GM19240 (cell line): ENCODE results near the gene SLC6A20.

Experiments used
- DNase-seq: peaks from one replicate; pipeline ENCODE4 v3.0.0; 2011; ENCODE audit warnings: low spot score; ENCODE audit not compliant: insufficient read length

The SLC6A20 gene

DNA sequence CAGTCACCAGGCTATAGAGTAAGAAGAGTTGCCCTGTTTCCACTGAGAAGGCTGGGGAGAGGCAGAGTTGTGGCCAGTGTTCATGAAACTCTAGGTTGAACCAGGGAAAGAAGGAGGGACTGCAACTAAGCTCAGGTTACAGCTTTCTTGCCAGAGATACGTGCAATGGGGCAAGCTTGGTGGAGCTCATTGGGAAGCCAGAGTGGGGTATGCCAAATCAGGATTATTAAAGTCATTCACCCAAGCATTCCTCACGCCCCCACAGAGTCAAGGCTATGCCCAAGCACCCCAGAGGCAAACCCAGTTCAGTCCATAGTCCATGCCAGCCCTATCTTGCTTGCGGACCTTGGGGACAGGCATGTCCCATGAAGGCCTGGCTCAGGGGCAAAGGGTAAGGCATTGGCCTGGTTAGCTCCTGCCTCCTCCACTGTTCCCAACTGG is 17.6 kb downstream of the SLC6A20 start:
- no peak for DNase-seq

DNA sequence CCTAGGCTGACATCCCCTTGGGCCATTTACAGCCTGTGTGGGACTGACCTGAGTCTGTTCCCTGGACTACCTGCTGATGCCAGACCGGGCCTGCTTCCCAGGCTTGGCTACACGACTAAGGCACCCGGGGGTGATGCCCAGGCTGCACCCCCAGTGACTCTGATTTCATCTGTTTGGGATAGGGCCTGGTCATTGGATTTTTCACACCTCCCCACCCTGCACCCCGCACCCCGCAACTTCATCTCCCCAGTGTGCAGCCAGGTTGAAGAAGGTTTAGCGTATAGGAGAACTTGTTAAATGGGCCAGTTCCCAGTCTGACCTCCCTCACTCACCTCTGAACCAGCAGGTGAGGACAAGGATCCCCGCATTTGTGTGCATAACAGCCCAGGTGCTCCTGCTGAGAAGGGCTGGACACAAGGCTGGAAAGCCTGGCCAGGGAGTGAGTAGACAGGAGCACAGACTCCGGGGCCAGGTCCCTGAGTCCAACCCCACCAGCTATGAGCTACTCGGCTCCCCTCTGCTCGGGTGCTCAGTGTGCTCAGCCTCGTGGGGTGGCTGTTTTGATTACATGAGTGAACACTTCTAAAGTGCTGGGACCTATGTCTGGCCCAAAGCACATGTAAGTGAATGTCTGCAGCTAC is 18.5 kb downstream of the SLC6A20 start:
- DNase-seq, result no peak

DNA sequence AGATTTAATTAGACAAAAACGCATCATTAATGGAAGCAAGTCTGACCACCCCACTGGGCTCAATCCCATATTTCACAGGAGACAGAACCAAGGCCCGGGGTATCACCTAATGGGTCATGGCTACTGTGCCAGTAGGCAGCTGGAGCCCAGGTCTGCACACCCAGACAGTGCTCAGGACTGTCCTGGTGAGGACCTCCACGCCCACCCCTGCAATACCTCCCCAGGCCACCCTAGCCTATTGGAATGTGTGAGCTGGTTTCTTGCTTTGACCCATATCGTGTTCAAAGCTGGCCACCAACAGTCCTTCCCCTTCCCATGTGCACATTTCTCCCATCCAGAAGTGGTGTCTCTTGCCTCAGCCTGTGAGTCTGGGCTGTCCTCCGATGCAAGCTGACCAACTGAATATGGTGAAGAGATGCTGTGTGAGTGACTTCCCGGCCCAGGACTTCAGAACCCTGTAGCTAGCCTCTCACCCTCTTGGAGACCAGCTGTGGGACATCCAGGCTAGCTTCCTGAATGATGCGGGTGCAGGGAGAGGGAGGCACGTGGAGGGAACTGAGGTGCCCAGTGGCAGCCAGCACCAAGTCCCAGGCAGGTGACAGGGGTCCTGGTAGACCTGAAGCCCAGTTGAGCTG is 19.1 kb downstream of the SLC6A20 start:
- DNase-seq, result no peak

DNA sequence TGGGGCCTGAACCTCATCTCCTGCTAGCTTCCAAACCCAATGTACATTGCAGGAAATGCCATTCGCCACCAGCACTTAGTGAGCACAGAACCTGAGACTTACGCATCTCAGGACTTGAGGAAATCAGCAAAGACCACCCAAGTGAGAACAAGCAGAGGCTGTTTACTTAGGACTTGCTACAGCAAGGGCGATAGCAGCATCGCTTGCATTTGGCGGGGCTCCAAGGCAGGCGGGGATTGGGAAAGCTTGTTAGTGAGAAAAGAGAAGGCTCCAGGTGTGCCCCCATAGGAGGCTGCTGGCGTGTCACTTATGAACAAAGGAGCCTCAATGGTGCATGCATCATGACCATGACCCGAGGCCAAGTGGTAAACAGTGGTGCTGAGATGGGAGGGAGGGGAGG is 19.7 kb downstream of the SLC6A20 start:
- no peak for DNase-seq

DNA sequence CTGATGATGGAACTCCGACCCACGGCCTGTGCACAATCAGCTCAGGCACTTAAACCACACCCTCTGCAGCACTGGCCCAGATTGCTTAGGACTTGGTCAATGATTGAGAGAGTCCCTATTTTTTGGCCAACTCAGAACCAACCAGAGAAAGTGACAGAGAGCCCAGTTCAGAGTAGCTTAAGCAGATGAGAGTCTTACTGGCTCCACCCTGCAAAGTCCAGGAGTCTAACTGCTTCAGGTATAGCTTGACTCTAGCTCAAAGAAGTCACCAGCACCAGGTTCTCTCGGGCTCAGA is 20.1 kb downstream of the SLC6A20 start:
- no peak for DNase-seq

DNA sequence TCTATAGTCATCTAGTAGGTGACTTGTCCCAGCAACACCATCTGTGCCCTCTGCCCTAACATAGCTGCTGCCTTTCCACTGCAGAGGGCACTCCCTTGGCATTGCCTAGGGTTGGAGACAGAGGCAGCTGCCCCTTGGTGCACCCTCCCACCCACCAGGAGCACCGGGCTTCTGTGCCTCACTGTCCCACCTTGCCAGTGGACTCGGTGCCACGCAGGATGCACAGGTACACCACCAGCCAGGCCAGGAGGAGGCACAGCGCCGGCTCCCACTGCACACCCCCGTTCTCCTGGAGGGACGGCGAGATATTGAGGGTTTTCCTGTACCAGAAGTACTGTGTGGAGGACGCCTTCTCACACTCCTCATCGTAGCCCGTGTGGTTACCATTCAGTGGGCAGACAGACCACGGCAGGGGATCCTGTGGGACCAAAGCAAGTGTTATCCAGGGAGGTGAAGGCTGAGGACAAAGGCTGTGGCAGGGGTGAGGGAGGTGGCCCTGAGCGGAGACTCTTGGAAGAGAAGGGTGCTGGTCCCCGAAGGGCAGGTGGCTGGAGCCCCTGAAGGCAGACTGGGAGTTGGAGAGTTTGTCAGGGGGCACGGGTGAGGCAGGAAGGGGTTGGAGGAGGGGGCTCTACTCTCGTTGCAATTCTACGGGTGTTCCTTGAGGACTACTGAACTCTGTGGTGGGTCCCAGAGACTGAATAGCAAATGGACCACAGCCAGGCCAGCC is 20.6 kb downstream of the SLC6A20 start:
- no peak for DNase-seq

DNA sequence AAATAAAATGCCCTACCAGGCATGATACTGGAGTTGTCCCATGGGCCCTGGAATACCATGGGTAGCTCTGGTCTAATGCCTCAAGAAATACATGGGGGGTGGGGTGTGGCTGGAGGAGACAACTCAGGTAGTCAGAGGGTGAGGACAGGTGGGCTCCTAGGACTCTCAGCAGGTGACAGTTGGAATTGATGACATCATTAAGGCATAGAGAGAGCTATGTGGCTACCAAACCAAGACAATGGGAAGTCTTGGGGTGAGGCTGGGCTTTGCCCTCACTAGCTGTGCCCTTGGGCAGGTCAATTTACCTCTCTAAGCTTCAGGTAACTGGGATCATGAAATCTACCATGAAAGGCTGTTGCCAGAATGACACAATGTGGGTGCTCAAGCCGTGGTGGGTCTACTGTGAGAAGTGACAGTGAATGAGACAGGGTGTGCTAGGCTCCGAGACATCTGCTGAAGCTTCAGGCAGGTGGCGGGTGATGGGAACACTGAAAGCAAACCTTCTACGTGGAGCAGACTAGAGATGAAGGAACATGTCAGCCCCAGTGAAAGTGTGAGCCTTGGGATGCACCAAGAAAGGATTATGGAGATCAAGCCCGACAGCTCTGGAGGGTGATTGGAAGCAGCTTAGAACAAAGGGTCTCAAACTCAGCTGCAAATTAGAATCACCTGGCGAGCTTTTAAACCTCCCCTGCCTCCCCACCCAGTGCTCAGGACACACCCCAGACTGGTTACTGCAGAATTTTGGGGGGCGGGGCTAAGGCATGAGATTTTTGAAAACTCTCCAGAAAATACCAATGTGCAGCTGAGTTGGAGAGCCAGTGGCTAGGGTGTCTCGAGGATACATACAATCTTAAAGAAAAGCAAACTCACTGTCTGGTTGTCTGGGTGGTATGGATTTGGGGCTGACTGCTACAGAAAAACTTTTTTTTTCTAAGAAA is 21.5 kb downstream of the SLC6A20 start:
- no peak for DNase-seq

DNA sequence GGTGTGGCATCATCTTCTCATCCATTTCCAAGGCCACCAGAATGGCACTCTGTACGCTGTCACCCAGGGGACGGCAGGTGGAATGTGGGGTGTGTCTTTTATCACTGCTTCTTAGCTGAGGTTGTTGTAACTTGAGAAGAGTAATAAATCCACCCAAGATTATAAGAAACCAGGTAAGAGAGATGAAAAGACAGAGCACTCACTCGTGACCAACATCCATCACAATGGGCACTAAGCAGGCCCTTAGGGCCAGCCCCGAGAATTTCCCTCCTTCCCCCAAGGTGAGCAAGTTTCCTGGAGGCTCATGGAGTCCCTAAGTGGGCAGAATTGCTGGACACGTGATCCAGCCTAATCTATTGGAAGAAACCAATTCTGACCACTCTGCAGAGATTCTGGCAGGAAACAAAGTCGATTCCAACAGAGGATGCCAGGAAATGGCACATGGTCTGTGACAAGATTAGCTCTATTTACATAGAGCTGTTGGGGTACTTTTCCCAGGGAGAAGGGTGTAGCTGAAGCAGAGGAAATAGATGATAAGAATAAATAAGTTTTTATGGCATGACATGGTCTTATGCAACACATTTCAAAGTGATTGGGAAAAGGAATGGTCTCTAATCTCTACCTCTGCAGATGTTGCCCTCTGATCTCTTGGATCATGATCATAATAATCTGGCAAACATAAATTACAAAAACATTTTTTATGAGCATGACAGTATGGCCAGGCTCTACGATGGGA is 22.5 kb downstream of the SLC6A20 start:
- DNase-seq, result no peak

DNA sequence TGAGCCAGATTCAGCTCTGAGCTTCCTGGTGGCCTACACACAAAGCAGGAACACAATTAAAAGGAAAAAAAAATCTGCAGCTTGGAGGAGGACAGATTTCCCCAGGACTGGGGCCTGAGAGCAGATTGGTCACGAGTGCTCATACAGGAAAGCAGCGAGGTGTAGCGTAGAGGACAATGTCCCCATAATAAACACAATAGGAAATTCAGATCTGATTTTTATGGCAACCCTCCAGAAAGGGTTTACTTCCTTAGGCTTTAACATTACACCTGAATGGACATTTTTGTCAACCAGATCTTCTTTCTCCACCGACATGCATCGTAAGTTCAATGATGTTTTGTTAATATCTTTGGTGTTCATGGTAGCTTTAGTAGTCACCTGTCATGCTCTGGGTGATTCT is 23.3 kb downstream of the SLC6A20 start:
- DNase-seq, result no peak

DNA sequence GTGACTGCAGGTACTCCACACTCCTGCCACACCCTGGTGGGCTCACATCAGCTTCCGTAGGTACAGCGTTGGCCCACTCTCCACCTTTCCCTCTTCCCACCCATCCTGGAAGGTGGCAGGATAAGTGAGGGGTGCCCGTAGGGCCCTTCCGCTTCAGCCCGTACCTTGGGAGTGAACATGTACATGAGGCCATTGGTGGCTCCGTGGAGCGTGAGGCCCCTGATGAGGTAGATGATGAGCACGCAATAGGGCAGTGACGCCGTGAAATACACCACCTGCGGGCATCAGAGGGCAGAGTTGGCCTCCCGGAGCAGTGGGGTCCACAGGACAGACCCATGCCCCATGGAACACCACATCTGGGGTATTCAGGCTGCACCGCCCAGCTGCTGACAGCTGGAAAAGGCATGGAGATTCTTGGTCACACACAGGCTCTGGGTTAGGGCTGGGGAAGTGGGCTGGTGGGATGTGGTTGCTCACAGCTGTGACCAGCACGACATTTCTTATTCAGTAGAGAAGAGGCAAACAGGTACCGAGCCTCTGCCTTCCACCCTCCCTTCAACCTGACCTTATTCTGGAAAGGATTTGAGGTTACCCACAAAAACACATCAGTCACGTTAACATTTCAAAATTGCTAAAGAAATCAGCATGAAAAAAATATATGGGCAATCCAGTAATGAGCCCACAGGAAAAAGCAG is 23.8 kb downstream of the SLC6A20 start:
- DNase-seq, result no peak

DNA sequence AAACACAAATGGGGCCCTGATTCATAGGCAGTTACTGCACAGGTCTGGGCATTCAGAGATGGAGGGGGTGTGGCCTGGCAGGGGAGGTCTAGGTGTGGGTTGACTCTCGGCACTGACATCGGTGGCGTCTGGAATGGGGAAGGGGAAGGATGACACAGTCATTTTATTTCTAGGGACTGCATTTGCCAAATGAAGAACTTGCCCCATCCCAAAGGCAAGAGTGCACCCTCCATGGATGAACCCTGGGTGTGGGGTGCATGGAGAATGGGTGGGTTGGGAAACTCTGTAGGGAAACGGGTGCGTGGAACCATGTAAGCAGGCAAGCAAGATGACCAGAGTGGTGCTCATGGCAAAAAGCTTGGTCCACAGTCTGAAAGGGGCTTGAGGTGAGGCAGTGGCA is 24.5 kb downstream of the SLC6A20 start:
- no peak for DNase-seq

DNA sequence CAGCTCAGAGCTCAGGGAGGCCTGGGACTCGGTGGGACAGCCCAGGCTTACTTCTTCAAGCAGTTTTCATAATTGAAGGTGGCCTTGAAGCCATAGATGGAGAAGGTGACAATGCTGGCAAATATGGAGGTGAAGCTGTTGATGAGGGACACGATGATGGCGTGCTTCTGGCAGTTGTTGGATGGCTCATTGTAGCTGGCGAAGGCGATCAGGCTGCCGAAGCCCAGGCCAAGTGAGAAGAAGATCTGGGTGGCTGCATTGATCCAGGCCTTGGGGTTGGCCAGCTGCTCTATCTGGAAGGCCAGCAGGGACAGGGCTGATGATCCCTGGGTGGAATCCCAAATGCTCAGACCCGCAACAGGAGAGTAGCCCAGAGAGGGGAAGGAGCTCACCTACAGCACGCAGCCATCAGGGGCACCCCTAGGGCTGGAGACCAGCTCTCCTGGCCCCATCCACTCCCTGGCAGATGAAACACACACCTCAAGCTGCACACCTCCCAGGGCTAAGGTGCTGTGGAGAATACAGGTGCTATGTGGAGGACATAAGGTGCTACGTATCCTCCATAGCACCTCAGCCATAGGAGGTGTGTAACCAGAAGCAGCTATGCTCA is 25.1 kb downstream of the SLC6A20 start:
- no peak for DNase-seq

DNA sequence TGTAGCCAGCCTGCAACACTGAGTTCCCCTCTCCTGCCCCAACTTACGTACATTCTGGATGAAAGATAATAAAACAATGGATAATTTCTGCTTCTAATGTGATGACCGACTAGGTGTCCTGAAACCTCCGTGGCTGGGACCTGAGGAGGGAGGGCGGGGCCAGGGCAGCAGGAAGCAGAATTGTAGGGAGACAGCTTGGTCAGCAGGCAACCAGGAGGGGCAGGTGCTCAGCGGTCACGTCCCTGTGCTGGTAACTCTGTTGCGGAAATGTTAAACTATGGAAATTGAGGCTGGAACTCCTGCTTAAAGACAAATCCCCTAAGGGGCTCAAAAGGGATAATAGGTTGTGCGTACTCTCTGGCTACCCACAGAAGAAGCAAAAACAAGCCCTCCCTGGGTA is 30.4 kb downstream of the SLC6A20 start:
- DNase-seq, result no peak

DNA sequence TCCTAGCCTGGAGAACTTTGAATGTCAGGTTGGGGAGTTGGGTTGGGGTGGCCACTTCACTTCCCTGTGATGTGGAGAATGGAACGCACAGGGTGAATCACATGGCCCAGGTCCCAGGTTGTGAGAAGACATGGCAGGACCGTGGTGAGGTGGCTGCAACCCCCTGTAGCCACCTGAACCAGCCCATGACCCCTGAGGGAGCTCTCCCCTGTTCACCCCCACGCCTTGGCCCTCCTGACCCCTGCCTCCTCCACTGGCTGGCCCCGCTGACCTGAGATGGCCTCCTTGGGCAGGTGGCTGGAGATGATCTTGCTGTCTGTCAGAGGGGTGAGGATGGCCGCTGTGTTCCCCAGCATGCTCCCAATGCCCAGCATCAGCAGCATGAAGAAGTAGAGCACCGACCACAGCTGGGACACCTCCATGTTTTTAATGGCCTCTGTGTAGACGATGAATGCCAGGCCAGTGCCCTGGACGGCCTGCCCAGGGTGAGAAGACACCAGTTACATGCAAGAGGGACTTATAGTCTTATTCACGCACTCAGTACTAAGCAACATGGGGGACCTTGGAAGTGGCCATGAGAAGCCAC is 31.0 kb downstream of the SLC6A20 start:
- DNase-seq, result no peak

DNA sequence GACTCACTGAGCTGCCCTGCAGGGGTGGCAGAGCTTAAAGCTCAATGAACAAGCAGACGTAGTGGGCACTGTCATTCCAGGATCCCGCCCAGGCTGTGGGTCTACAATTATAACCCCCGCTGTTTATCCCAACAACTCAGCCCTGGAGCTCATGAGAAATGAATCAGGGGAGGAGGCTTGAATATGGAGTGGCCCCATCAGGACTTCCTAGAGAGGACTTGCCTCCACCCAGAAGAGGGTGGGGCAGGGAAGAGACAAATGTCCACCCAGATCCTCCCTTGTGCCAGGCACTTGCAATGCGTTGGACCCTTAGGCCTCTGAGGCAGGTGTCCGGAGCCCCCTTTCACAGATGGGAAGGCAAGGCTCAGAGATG is 33.0 kb downstream of the SLC6A20 start:
- no peak for DNase-seq

DNA sequence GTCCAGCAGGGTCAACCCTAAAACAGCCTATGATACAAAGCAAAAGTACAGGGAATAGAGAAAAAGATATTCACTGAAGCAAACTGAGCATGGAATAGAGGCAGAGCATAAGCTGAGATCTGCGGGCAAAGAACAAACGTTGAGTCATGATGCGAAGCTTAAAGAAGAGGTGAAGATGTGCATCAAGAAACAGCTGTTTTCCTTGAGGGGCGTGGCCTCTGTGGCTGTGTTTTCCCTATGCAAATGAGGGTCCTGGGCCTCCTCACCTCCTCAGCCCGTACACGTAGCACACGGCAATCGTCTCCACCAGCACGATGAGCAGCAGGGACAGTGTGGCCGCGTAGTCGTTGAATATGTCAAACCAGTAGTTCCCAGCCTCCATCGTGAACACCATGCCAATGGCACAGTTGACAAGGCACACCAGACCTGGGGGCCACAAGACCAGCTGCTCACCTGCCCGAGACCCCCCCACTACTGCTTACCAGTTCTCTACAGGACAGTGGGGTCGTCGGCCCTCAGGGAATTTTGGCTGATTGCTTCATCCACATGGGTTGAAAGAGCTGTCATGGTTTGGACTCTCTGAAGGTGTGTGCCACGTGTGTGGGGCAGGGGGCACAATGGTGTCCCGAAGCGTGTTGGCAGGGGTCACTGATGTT is 33.6 kb downstream of the SLC6A20 start:
- DNase-seq, result no peak

DNA sequence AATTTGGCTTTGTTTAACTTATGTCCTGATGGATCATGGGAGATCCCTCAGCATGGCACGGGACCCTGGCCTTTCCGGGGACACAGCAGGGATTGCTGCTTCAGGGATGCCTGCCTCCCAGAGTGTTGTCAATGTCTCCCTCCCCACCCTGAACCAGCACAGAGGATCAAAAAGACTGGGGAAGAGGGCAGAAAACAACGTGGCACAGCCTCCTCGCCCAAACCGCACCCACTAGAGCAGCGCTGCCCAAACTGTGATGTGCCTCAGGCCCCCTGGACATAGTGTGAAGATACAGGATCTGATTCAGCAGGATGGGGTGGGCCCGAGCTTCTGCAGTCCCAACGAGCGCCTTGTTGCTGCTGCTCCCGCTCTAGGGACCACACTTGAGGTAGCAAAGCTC is 34.5 kb downstream of the SLC6A20 start:
- no peak for DNase-seq

DNA sequence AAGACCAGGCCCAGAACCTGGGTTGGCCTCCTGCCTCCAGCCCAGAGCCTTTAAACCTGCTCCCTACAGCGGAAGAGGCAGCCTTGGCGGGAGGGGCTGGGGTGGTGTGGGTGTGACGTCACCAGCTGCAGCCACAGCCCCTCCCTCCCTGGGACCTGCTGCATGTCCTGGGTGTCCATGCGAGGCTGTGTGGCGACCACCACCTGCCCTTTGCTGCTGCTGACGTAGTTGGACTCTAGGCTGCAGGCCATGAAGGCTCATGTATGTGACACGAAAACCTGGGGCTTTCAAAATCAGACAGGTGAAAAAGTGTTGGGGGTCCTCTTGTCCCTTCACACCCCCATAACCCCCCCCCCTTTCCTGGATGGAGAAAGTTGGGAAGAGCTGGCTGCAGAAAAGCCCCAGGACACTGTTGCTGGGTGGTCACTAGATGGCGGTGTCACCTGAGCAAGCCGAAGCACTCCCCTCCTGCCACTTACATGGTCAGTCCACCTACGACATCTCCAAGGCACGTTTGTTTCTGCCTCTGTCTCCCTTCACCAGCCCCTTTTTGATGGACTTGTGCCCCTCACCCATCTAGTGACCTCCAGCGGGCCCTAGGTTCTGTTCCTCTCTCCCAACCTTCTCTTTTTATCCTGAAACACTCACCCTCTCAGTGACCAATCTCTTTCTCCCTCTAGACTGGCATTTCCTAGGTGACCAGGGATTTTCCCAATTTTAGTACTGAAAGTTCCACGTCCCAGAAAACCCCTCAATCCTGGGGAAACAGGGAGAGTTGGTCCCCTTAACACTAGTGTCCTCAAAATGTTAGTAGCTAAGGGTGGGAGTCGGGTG is 35.2 kb downstream of the SLC6A20 start:
- DNase-seq, result peak; percentile 83
